Natural killer cell (primary cell): ENCODE measurements around the gene LRPPRC. TPM values are rescaled to one million over a fixed set of nuclear protein-coding genes. Genes with fewer than 3 reads are reported as not detected.

Source experiments
- ATAC-seq, 3 donors: fragments of 150-1000 bp in 2 of 3; fragments of 200-7000 bp in 1 of 3; cut with Tn5 transposase; 1 replicate in 1 of 3; 2 replicates in 2 of 3; pipeline ENCODE4 v1.10.0; 2021; ENCODE audit warnings: mild to moderate bottlenecking in 2 of 3, moderate library complexity in 2 of 3
- DNase-seq, 2 donors: peaks; one replicate each; pipeline versions ENCODE4 v3.0.0 to v3.0.0-alpha.2; 2013 to 2021; ENCODE audit warnings: mixed read lengths in 1 of 2
- H3K27ac ChIP-seq: one replicate; pipeline ENCODE4 v1.5.1; 2013; ENCODE audit warnings: mild to moderate bottlenecking, low read length
- H3K27me3 ChIP-seq: one replicate; pipeline ENCODE4 v1.6.1; 2013; ENCODE audit warnings: low read length; ENCODE audit not compliant: control insufficient read depth, insufficient read depth
- H3K36me3 ChIP-seq: one replicate; pipeline ENCODE4 v1.6.1; 2013; ENCODE audit warnings: low read length; ENCODE audit not compliant: control insufficient read depth, insufficient read depth
- H3K4me1 ChIP-seq: one replicate; pipeline ENCODE4 v1.6.1; 2013; ENCODE audit warnings: low read length; ENCODE audit not compliant: control insufficient read depth, insufficient read depth
- H3K4me3 ChIP-seq: one replicate; pipeline ENCODE4 v1.5.1; 2013; ENCODE audit warnings: low read length
- H3K9me3 ChIP-seq: one replicate; pipeline ENCODE4 v1.6.1; 2013; ENCODE audit warnings: low read length; ENCODE audit not compliant: control insufficient read depth, insufficient read depth
- H3K27ac Mint-ChIP-seq, 2 donors: one replicate each; pipeline ENCODE4 v1.8.0; 2022; ENCODE audit warnings: mild to moderate bottlenecking in 2 of 2, mixed read lengths in 2 of 2, moderate library complexity in 1 of 2
- H3K27me3 Mint-ChIP-seq, 2 donors: one replicate each; pipeline ENCODE4 v1.8.0; 2022; ENCODE audit warnings: low read depth in 2 of 2, mixed read lengths in 2 of 2
- H3K36me3 Mint-ChIP-seq: one replicate; pipeline ENCODE4 v1.8.0; 2022; ENCODE audit warnings: mixed read lengths
- H3K4me1 Mint-ChIP-seq, 2 donors: one replicate each; pipeline ENCODE4 v1.8.0; 2022; ENCODE audit warnings: mixed read lengths in 2 of 2
- H3K4me3 Mint-ChIP-seq: one replicate; pipeline ENCODE4 v1.8.0; 2022; ENCODE audit warnings: mild to moderate bottlenecking, moderate library complexity, mixed read lengths
- H3K9me3 Mint-ChIP-seq, 2 donors: one replicate each; pipeline ENCODE4 v1.8.0; 2022; ENCODE audit warnings: mixed read lengths in 2 of 2
- CTCF ChIP-seq: fragments of 200-600 bp; IDR thresholded peaks from one replicate; pipeline ENCODE4 v1.8.0; 2022; ENCODE audit warnings: antibody characterized with exemption
- WGBS: methylation state at CpG from one replicate; pipeline ENCODE4 v1.1.7; 2013; ENCODE audit warnings: missing lambda C conversion rate; ENCODE audit not compliant: insufficient coverage; 5-methylcytosine and 5-hydroxymethylcytosine counted together
- intact Hi-C: fragments of 100-400 bp; cut with micrococcal nuclease; formaldehyde crosslinking; loops from one replicate; pipeline ENCODE4 v1.14.2; 2022
- total RNA-seq, 4 donors: library from RNA; stranded (reverse); fragments of 120-200 nt in 1 of 4; gene quantifications; one replicate each; pipeline versions ENCODE4 v1.2.3 to v1.2.4, GENCODE V29; 2013 to 2022

The LRPPRC gene
- total RNA-seq, 3 donors from 2014 or later (not counting 1 experiment from before 2014, with no cell fraction given), result 43.5 to 53.8 (median 48.4) TPM

- no peak overlapping the region for H3K4me3 ChIP-seq
- peaks cover 6% of the 10 kb centered on the region for H3K36me3 Mint-ChIP-seq
- no peak overlapping the region for H3K27ac Mint-ChIP-seq
- ATAC-seq (no peak), DNase-seq (no peak)
- H3K27me3 ChIP-seq, result no peaks in the 10 kb centered on the region
- peaks cover 84% of the 10 kb centered on the region for H3K36me3 ChIP-seq
- H3K4me1 Mint-ChIP-seq, result no peaks in the 10 kb centered on the region
- H3K9me3 Mint-ChIP-seq, result no peaks in the 10 kb centered on the region
- intact Hi-C loops, result no loop called here
- TF ChIP-seq CTCF, result no peak
- no peaks in the 10 kb centered on the region for H3K9me3 ChIP-seq
- no peaks in the 10 kb centered on the region for H3K4me1 ChIP-seq
- H3K4me3 Mint-ChIP-seq, result no peak overlapping the region
- no peaks in the 10 kb centered on the region for H3K27me3 Mint-ChIP-seq
- no peak overlapping the region for H3K27ac ChIP-seq
- WGBS, result 100% methylated on average over 2 of the region's 3 CpGs
Measured at GRCh38 chr2:43944915-43945314, 50.9 kb downstream of the LRPPRC start.

- no peaks in the 10 kb centered on the region for H3K4me1 ChIP-seq
- Mint-ChIP-seq H3K9me3 (no peaks in the 10 kb centered on the region), H3K4me1 (no peaks in the 10 kb centered on the region), H3K27me3 (no peaks in the 10 kb centered on the region), H3K4me3 (no peak overlapping the region), H3K36me3 (peaks cover 6% of the 10 kb centered on the region), H3K27ac (no peak overlapping the region)
- intact Hi-C loops, result no loop called here
- H3K27me3 ChIP-seq, result no peaks in the 10 kb centered on the region
- 95% methylated on average over 5 of the region's 5 CpGs for WGBS
- ATAC-seq, result no peak
- DNase-seq, result no peak
- no peak for TF ChIP-seq CTCF
- H3K27ac ChIP-seq, result no peak overlapping the region
- H3K9me3 ChIP-seq, result no peaks in the 10 kb centered on the region
- H3K36me3 ChIP-seq, result peaks cover 75% of the 10 kb centered on the region
- H3K4me3 ChIP-seq, result no peak overlapping the region
Measured at GRCh38 chr2:43943809-43944452, 51.9 kb downstream of the LRPPRC start.

GRCh38 chr2:43943323-43943722 is 52.5 kb downstream of the LRPPRC start:
- no peak for DNase-seq
- Histone ChIP-seq H3K27me3 (no peaks in the 10 kb centered on the region), H3K4me3 (no peak overlapping the region), H3K27ac (no peak overlapping the region), H3K36me3 (peaks cover 69% of the 10 kb centered on the region), H3K9me3 (no peaks in the 10 kb centered on the region), H3K4me1 (no peaks in the 10 kb centered on the region)
- H3K4me1 Mint-ChIP-seq, result no peaks in the 10 kb centered on the region
- TF ChIP-seq CTCF, result no peak
- H3K27ac Mint-ChIP-seq, result no peak overlapping the region
- no peaks in the 10 kb centered on the region for H3K9me3 Mint-ChIP-seq
- intact Hi-C loops, result no loop called here
- no peaks in the 10 kb centered on the region for H3K27me3 Mint-ChIP-seq
- no peak overlapping the region for H3K4me3 Mint-ChIP-seq
- H3K36me3 Mint-ChIP-seq, result peaks cover 6% of the 10 kb centered on the region
- WGBS, result no CpG with 5 or more reads among the region's 1 CpG
- no peak for ATAC-seq

GRCh38 chr2:43942881-43943280 is 52.9 kb downstream of the LRPPRC start:
- TF ChIP-seq CTCF, result no peak
- no peak for DNase-seq
- Mint-ChIP-seq H3K27me3 (no peaks in the 10 kb centered on the region), H3K27ac (no peak overlapping the region), H3K9me3 (no peaks in the 10 kb centered on the region), H3K36me3 (peaks cover 6% of the 10 kb centered on the region), H3K4me3 (no peak overlapping the region), H3K4me1 (no peaks in the 10 kb centered on the region)
- H3K4me1 ChIP-seq, result no peaks in the 10 kb centered on the region
- no peak for ATAC-seq
- peaks cover 65% of the 10 kb centered on the region for H3K36me3 ChIP-seq
- H3K27me3 ChIP-seq, result no peaks in the 10 kb centered on the region
- H3K27ac ChIP-seq, result no peak overlapping the region
- no peaks in the 10 kb centered on the region for H3K9me3 ChIP-seq
- intact Hi-C loops, result no loop called here
- no peak overlapping the region for H3K4me3 ChIP-seq
- no CpG with 5 or more reads among the region's 1 CpG for WGBS
